HG03025 (cell line): ENCODE measurements around the gene TMPRSS3.

Source experiments
- ATAC-seq: cut with Tn5 transposase; IDR thresholded peaks from one replicate; pipeline ENCODE4 v1.9.1; 2021; ENCODE audit warnings: mild to moderate bottlenecking, moderate library complexity; ENCODE audit not compliant: unreplicated experiment, low FRiP score

The TMPRSS3 gene

DNA sequence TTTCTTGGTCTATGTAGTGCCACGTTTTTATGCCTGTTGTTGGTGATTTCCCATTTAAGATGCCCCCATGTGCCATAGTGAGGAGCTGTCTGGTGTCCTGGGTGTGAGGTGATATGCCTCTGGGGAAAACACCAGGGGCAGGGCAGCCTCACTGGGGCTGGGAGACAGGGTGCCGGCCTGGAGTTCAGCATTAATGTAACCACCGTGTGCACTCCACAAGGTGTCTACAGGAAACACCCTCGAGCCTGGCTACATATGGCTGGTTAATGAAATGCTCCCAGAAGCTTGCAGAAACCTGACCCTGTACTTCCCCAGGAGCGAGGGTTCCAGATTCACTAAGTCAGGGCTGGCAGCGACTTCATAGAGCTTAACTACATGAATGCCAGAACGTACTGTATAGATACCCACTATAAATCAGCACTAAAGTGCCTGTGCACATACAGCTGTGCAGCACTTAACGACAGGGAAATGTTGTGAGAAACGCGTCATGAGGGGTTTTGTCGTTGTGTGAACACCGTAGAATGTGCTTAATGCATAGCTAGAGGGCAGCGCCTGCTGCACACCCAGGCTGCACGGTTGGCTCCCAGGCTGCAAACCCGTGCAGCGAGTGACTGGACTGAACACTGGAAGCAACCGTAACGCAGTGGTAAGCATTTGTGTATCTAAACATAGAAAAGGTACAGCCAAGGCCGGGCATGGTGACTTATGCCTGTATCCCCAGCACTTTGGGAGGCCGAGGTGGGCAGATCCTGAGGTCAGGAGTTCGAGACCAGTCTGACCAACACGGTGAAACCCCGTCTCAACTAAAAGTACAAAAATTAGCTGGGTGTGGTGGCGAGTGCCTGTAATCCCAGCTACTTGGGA lies 55.4 kb downstream of the TMPRSS3 start:
- no peak for ATAC-seq

DNA sequence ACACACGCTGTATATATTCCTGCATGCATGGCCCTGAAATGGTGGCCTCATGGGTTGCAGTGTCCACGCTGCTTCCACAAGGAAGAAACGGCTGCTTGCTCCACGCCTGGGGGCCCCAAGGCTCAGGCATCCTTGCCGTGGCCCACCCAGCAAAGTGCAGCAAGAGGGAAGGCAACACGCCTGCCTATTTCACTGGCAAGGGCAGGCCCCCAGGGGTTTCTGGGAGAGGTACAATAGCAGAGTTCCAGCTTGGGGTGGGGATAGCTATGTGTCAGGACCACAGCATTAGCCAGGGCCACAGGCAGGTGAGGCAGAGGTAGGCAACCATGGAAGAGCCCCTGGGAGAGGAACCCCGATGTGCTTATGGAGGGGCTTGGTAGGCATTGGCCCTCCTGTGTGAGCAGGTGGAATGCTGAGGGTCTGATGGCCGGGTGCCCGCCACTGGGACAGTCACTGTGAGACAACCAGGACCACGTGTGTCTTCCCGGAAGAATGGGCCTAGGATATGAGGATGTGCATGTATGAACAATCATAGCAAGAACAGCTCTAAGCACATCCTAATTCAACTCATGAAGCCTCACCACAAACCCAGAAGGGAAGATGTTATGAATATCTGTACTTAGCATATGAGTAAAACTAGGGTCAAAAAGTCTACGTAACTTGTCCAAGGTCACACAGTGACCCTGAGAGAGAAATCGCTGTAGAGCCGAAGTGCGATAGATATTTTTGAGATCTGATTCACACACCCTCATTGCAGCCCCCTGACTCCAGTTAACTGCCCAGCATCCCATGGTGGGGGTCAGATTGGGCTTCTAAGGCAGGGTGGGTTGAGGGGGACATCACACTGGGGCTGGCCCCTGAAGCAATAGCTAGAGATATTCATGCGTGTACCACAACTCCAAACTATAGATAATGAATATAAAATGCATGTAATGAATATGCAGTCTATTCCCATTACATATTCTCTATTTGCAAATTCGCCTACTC lies 56.8 kb downstream of the TMPRSS3 start:
- ATAC-seq = no peak

DNA sequence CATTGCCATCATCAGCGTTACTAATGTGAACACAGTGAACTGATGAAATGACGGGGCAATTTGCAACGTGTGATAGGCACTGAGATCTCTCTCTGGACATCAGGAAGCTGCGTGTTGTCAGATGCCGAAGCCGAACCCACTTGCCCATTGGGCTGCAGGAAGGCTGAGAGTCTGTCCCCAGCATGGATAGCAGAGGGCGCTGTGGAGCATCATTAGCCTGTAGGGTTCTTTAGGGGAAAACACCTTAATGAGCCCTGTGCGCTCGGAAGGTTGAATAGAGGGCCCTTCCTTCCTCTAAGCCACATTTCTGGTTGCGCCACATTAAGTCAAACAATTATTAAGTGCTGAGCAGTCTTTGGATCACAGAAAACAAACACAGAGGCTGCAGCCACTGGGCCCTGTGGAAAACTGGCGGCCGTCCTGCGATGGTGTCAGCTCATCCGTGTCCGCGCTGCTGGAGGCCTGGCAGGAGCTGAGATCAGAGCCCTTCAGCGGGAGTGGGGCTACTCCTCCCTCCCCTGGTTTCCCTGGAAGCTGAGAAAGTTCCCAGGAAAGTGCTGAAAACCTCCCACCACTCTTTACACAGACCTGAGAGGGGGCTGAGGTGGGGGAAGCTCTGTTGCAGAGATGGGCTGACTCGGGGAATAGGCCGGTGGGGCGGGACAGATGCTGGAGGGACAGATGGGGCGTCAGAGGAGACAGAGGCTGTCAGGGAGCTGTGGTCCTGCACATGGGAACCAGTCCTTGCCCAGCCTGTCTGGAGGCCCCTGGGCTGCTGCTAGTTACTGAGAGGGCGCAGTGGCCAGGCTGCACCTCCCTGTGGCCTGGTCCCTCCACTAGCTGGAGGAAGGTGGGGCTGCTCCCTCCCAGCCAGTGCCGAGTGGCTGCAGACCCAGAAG lies 57.8 kb downstream of the TMPRSS3 start:
- ATAC-seq = no peak

DNA sequence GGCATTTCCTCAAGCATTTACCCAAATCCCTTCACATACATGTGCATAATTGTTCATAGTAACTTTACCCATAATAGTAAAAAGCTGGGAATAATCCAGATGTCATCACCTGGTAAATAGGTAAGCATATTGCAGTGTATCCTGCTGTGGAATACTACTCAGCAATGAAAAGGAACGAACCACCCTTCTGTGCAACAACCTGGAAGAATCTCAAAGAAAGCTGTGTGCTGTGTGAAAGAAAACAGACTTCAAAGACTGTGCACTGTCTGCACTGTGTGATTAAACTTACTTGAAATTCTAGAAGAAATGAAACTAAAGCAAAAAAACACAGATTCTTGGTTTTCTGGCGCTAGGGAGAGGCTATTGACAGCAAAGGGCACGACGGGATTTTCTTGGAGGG lies 58.6 kb downstream of the TMPRSS3 start:
- ATAC-seq = no peak

DNA sequence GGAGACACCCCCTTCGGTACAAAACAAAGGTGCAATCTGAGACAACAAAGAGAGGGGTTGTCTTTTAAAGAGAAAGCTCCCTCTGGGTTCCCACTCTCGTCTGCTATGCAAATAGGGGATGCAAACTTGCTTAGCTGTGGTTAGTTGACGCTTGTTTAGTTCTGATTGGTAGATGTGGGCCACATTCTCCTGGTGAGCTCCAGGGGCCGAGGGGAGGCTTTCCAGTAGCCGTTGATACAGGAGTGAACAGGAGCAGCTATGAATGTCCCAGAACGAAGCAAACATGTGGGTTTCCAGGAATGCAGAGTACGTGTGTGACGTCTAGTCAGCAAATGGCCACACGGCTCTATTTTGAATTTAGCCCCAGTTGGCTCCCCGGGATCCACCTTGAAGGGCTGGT lies 59.8 kb downstream of the TMPRSS3 start:
- ATAC-seq = no peak

DNA sequence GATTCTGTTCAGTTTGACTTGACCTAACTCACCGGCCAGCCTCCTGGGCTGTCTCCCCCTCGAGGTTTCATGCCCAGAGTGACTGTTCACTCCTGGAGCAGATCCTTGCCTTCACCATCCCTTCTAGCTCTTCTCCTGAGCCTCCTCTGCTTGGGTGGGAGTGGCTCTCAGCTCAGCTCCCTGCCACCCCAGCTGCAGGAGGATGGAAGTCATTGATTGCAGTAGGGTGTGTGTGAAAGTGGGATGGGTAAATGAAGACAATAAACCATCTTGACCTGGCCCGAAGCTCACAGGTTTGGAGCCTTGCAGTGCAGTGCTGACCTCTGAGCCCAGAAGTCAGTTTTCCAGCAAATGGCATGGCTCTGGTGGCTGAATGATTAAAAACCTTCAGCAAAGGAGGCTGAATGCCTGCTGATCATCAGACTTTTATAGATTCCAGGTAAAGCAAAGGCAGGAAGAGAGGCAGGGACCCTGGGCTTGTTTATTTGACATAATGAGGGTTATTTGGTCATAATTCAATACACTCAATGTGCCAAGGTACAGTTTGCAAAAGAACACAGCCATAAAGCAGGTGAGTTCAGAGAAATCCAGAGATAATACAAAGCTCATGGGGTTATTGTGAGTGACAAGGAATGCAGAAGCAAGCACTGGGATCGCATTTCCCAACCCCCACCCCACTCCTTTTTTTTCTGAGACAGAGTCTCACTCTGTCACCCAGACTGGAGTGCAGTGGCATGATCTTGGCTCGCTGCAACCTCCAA lies 63.1 kb downstream of the TMPRSS3 start:
- ATAC-seq = no peak

DNA sequence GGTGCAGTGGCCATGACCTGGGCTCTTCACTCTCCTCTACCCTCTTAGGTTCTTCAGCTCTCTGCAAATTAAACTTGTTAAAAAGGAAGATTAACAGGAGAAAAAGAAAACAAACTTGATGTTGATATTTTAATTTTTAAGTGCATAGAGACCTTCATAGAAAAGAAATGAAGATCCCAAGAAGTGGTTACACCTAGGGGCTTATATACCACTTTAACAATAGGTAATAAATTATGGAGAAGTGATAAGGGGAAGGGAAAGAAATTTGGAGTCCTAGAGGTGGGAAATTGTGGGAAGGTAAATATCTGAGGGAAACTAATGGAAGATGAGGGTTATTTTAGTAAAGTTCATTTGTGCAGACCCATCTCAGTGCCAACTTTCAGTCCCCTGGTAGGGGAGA lies 64.2 kb downstream of the TMPRSS3 start:
- no peak for ATAC-seq

DNA sequence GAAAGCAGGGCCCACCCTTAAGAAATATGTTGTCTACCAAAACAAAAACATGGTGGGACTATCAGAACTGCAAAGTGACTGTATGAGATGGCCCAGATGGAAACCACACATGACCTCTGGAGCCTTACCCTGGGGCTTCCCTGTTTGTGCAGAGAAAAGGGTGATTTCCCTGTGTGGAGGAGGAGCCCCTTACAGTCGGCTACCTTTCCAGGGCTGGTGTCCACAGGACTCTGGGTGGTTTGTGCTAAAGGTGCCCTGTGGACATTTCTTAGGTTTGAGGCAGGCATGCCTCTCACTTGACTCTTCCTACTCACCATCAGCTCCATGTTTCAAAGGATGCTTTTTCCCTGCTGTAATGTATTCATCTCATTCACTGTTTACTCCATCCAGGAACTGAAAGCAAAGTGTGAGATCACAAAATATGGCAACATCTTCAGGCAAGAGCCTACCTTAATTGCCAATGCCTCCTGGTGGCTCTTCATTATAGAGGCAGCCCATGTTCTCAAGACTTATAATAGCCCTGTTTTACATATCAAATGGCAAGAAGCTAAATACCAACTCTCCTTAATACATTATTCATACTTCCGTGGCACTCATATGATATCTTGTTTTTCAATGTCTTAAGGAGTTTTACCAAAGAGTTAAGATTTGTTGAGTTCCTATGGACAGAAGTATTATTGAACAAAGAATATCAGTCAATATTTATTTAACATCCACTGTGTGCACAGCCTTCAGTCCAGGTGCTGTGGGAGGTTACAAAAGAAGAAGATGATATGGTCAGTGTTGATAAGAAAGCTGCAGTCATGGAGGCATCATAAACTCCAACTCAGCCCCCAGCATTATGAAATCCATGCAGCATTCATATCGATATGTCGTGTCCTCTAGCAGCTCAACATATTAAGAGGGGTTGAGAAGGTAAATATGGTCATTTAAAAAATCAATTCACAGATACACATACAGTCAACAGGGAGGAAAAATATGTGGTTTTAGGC lies 65.2 kb downstream of the TMPRSS3 start:
- no peak for ATAC-seq

DNA sequence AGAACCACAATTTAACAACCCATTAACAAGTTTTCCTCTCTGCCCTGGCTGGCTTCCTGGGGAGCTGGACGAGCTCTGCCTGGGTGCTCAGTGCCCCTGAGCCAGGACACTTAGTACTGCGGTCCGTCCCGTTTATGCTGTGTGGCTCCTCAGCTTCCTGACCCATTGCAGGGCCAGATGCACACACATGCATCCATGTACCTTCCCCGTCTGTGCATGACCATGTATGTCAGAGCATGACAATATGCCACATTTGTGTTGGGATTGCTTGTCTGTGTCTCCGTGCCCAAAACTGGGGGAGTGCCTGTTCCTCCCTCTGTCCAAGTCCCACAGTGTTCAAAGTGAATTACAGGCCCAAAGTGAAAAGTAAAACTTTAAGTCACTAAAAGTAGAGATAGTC lies 71.0 kb downstream of the TMPRSS3 start:
- no peak for ATAC-seq
